ENCODE measurements around the gene LBH. TPM values are rescaled to one million over a fixed set of nuclear protein-coding genes. Genes with fewer than 3 reads are reported as not detected.

The LBH gene
- total RNA-seq, 2 experiments from 2014 or later = 3.0 to 3.7 TPM

- BruUV-seq (replicated peaks) = no TSS peak
- Histone ChIP-seq H3K9me2 (ENCODE audit: insufficient read depth, low read length) (no peaks in the 10 kb centered on the region), H3K79me2 (ENCODE audit: insufficient read depth, low read depth, low read length) (no peaks in the 10 kb centered on the region), H3K4me3 (ENCODE audit: low read depth, low read length, poor library complexity, severe bottlenecking) (no peak overlapping the region), H3K27ac (ENCODE audit: low read depth, low read length, poor library complexity, severe bottlenecking) (no peak overlapping the region), H3K4me1 (ENCODE audit: insufficient read depth, low read length, poor library complexity, severe bottlenecking) (peaks cover 2% of the 10 kb centered on the region), H2AFZ (ENCODE audit: low read length) (no peak overlapping the region), H3K9me3 (ENCODE audit: low read length) (no peaks in the 10 kb centered on the region), H3K4me2 (ENCODE audit: low read length) (no peak overlapping the region), H4K20me1 (ENCODE audit: insufficient read depth, low read length) (no peaks in the 10 kb centered on the region), H3K36me3 (ENCODE audit: insufficient read depth, low read length) (no peaks in the 10 kb centered on the region)
- intact Hi-C loops (cut with micrococcal nuclease; ENCODE audit: unreplicated experiment) = no loop called here
- no peak for DNase-seq (ENCODE audit: low spot score)
- TF ChIP-seq EZH2phosphoT487 (IDR thresholded peaks at IDR 0.05; ENCODE audit: borderline replicate concordance, low read depth, low read length) = no peak
- TF ChIP-seq CTCF (conservative IDR thresholded peaks at IDR 0.05; ENCODE audit: low read length) = no peak
- ChIA-PET CTCF (ENCODE audit: unreplicated experiment) (no interaction called here), POLR2A (interaction anchor here (0.6 to 1.6 kb wide), 2 partner anchors 9 to 16 kb away, joined by 3 to 5 read pairs; no protein-coding TSS in a partner anchor)
Observed at GRCh38 chr2:30276455-30276911, 45.1 kb downstream of the LBH start.

DNA sequence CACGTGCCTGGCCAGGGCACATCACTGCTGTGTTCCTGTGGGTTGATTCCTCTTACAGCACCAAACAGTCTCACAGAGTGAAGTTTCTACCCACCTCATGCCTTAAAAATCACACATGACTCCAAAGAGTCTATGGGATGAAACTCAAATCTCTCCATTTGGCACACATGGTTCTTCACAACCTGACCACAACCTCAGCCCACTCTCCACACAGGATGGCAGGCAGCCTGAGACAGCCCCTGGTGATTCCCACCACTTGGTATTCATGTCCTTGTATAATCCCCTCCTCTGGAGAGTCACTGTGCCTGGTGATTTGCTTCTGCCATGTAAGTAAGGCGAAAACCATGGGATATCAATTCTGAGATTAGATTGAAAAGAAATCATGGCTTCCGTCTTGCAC lies 46.2 kb downstream of the LBH start:
- BruUV-seq (replicated peaks) = no TSS peak
- ChIA-PET CTCF (ENCODE audit: unreplicated experiment) (no interaction called here), POLR2A (interaction anchor here (0.7 kb wide), 1 partner anchor 20 kb away, joined by 3 read pairs; no protein-coding TSS in a partner anchor)
- intact Hi-C loops (cut with micrococcal nuclease; ENCODE audit: unreplicated experiment) = no loop called here
- Histone ChIP-seq H3K4me1 (ENCODE audit: insufficient read depth, low read length, poor library complexity, severe bottlenecking) (peaks cover 13% of the 10 kb centered on the region), H3K36me3 (ENCODE audit: insufficient read depth, low read length) (no peaks in the 10 kb centered on the region), H2AFZ (ENCODE audit: low read length) (no peak overlapping the region), H3K27ac (ENCODE audit: low read depth, low read length, poor library complexity, severe bottlenecking) (no peak overlapping the region), H3K79me2 (ENCODE audit: insufficient read depth, low read depth, low read length) (no peaks in the 10 kb centered on the region), H3K9me3 (ENCODE audit: low read length) (no peaks in the 10 kb centered on the region), H3K4me2 (ENCODE audit: low read length) (no peak overlapping the region), H3K4me3 (ENCODE audit: low read depth, low read length, poor library complexity, severe bottlenecking) (no peak overlapping the region), H3K9me2 (ENCODE audit: insufficient read depth, low read length) (no peaks in the 10 kb centered on the region), H4K20me1 (ENCODE audit: insufficient read depth, low read length) (no peaks in the 10 kb centered on the region)
- TF ChIP-seq EZH2phosphoT487 (IDR thresholded peaks at IDR 0.05; ENCODE audit: borderline replicate concordance, low read depth, low read length) = no peak
- no peak for TF ChIP-seq CTCF (conservative IDR thresholded peaks at IDR 0.05; ENCODE audit: low read length)
- no peak for DNase-seq (ENCODE audit: low spot score)

GRCh38 chr2:30278419-30278818 lies 47.1 kb downstream of the LBH start:
- H3K36me3 ChIP-seq (ENCODE audit: insufficient read depth, low read length) = no peaks in the 10 kb centered on the region

More at GRCh38 chr2:30278419-30278818, 47.1 kb downstream of the LBH start:
- Histone ChIP-seq H4K20me1 (ENCODE audit: insufficient read depth, low read length) (no peaks in the 10 kb centered on the region), H3K9me3 (ENCODE audit: low read length) (no peaks in the 10 kb centered on the region), H3K9me2 (ENCODE audit: insufficient read depth, low read length) (no peaks in the 10 kb centered on the region), H2AFZ (ENCODE audit: low read length) (no peak overlapping the region), H3K4me2 (ENCODE audit: low read length) (no peak overlapping the region), H3K4me1 (ENCODE audit: insufficient read depth, low read length, poor library complexity, severe bottlenecking) (peaks cover 21% of the 10 kb centered on the region), H3K27ac (ENCODE audit: low read depth, low read length, poor library complexity, severe bottlenecking) (no peak overlapping the region), H3K4me3 (ENCODE audit: low read depth, low read length, poor library complexity, severe bottlenecking) (no peak overlapping the region), H3K79me2 (ENCODE audit: insufficient read depth, low read depth, low read length) (no peaks in the 10 kb centered on the region)
- no TSS peak for BruUV-seq (replicated peaks)
- DNase-seq (ENCODE audit: low spot score) = no peak
- TF ChIP-seq CTCF (conservative IDR thresholded peaks at IDR 0.05; ENCODE audit: low read length) (no peak), EZH2phosphoT487 (IDR thresholded peaks at IDR 0.05; ENCODE audit: borderline replicate concordance, low read depth, low read length) (no peak)
- ChIA-PET POLR2A (no interaction called here), CTCF (ENCODE audit: unreplicated experiment) (no interaction called here)
- intact Hi-C loops (cut with micrococcal nuclease; ENCODE audit: unreplicated experiment) = no loop called here

All from OCI-LY7 (cell line).